B cell (primary cell): Measurements from ENCODE around the gene CCDC80. TPM values are rescaled to one million over a fixed set of nuclear protein-coding genes. Genes with fewer than 3 reads are reported as not detected.

Experiments
- ATAC-seq: fragments of 200-7000 bp; cut with Tn5 transposase; one replicate; pipeline ENCODE4 v1.10.0; 2021; ENCODE audit warnings: low read depth, mild to moderate bottlenecking, moderate number of reproducible peaks, moderate library complexity
- CTCF ChIA-PET: fragments of 350-600 bp; sonication (Branson Sonifier 250); formaldehyde crosslinking; loops from one replicate; lab custom pipeline; 2021; ENCODE audit warnings: antibody characterized with exemption, inconsistent platforms; lab: Charles Lee
- POLR2A ChIA-PET: fragments of 350-600 bp; sonication (Branson Sonifier 250); formaldehyde crosslinking; loops from one replicate; lab custom pipeline; 2021; ENCODE audit warnings: antibody characterized with exemption; lab: Charles Lee
- DNase-seq: peaks from one replicate; pipeline ENCODE4 v3.0.0; 2013
- H2AFZ ChIP-seq: 2 replicates; pipeline ENCODE4 v1.6.1; 2012; ENCODE audit warnings: mild to moderate bottlenecking, low read depth, low read length; ENCODE audit not compliant: insufficient read depth, poor library complexity, severe bottlenecking
- H3K27ac ChIP-seq, 2 donors: 1 replicate in 1 of 2; 2 replicates in 1 of 2; pipeline ENCODE4 v1.5.1; 2012 to 2013; ENCODE audit warnings: low read length in 2 of 2, mild to moderate bottlenecking in 2 of 2, moderate library complexity in 1 of 2
- H3K27me3 ChIP-seq, 4 experiments: fragments of 200-600 bp in 1 of 4; sonication (generic) in 1 of 4; replicated peaks in 1 of 4; 1 replicate in 2 of 4; 2 replicates in 2 of 4; pipeline versions ENCODE4 v1.6.1 to v1.7.0; 2013 to 2016; ENCODE audit warnings: low read length in 3 of 4, mild to moderate bottlenecking in 2 of 4, mixed read lengths in 1 of 4, moderate library complexity in 1 of 4; ENCODE audit not compliant: insufficient read depth in 4 of 4, control insufficient read depth in 3 of 4; ENCODE audit errors: control extremely low read depth in 1 of 4
- H3K36me3 ChIP-seq, 2 experiments: replicated peaks in 1 of 2; 1 replicate in 1 of 2; 2 replicates in 1 of 2; pipeline versions ENCODE4 v1.6.1 to v1.7.1; 2013; ENCODE audit warnings: low read length in 1 of 2; ENCODE audit not compliant: insufficient read depth in 2 of 2, control insufficient read depth in 1 of 2; ENCODE audit errors: control extremely low read depth in 1 of 2, extremely low read depth in 1 of 2
- H3K4me1 ChIP-seq, 2 donors: fragments of 200-600 bp in 1 of 2; sonication (generic) in 1 of 2; 1 replicate in 1 of 2; 2 replicates in 1 of 2; pipeline versions ENCODE4 v1.5.1 to v1.6.1; 2013 to 2017; ENCODE audit warnings: low read length in 2 of 2; ENCODE audit not compliant: control insufficient read depth in 2 of 2, insufficient read depth in 2 of 2
- H3K4me2 ChIP-seq: replicated peaks from 2 replicates; pipeline ENCODE3; 2012; ENCODE audit warnings: mild to moderate bottlenecking, low read depth, low read length; ENCODE audit not compliant: poor library complexity, severe bottlenecking
- H3K4me3 ChIP-seq, 5 experiments: fragments of 200-600 bp in 1 of 5; sonication (generic) in 1 of 5; 1 replicate in 3 of 5; 2 replicates in 2 of 5; pipeline versions ENCODE4 v1.5.1 to v1.7.0; 2011 to 2016; ENCODE audit warnings: low read length in 4 of 5, mild to moderate bottlenecking in 4 of 5, low read depth in 2 of 5, control low read depth in 1 of 5, moderate library complexity in 1 of 5; ENCODE audit not compliant: insufficient read depth in 1 of 5; ENCODE audit errors: control extremely low read depth in 1 of 5, extremely low read depth in 1 of 5
- H3K79me2 ChIP-seq: fragments of 200-600 bp; sonication (generic); one replicate; pipeline ENCODE4 v1.6.0; 2016; ENCODE audit warnings: low read length; ENCODE audit not compliant: control insufficient read depth, insufficient read depth
- H3K9ac ChIP-seq: fragments of 200-600 bp; sonication (generic); 2 replicates; pipeline ENCODE4 v1.6.1; 2017; ENCODE audit warnings: mild to moderate bottlenecking, low read length, moderate library complexity
- H3K9me3 ChIP-seq, 3 donors: one replicate each; pipeline versions ENCODE4 v1.6.1 to v1.7.1; 2013; ENCODE audit warnings: low read length in 2 of 3; ENCODE audit not compliant: control insufficient read depth in 2 of 3, insufficient read depth in 1 of 3; ENCODE audit errors: control extremely low read depth in 1 of 3
- H4K20me1 ChIP-seq: 2 replicates; pipeline ENCODE4 v1.6.0; 2012; ENCODE audit warnings: mild to moderate bottlenecking, low read length; ENCODE audit not compliant: insufficient read depth, control insufficient read depth, poor library complexity, severe bottlenecking
- H3K27ac Mint-ChIP-seq: one replicate; pipeline ENCODE4 v1.8.0; 2021; ENCODE audit warnings: mixed read lengths
- H3K27me3 Mint-ChIP-seq: one replicate; pipeline ENCODE4 v1.8.0; 2021; ENCODE audit warnings: mixed read lengths
- H3K4me1 Mint-ChIP-seq: one replicate; pipeline ENCODE4 v1.8.0; 2021; ENCODE audit warnings: mixed read lengths
- H3K4me3 Mint-ChIP-seq: one replicate; pipeline ENCODE4 v1.8.0; 2021; ENCODE audit warnings: mixed read lengths
- H3K9me3 Mint-ChIP-seq: one replicate; pipeline ENCODE4 v1.8.0; 2022; ENCODE audit warnings: mixed read lengths; ENCODE audit not compliant: insufficient read depth
- CTCF ChIP-seq: fragments of 200-600 bp; IDR thresholded peaks from one replicate; pipeline ENCODE4 v1.8.0; 2022; ENCODE audit warnings: antibody characterized with exemption, mild to moderate bottlenecking
- EZH2 ChIP-seq: IDR thresholded peaks from 2 replicates; pipeline ENCODE4 v1.6.1; 2012; ENCODE audit warnings: borderline replicate concordance, low read depth, mild to moderate bottlenecking, moderate library complexity, low read length; ENCODE audit not compliant: insufficient read depth, poor library complexity, severe bottlenecking
- WGBS: methylation state at CpG from one replicate; pipeline ENCODE4 v1.1.5; 2013; ENCODE audit warnings: missing lambda C conversion rate; ENCODE audit not compliant: insufficient coverage; 5-methylcytosine and 5-hydroxymethylcytosine counted together
- intact Hi-C: fragments of 100-400 bp; cut with micrococcal nuclease; formaldehyde crosslinking; loops from one replicate; pipeline ENCODE4 v1.10.0; 2022
- polyA plus RNA-seq: library from polyadenylated mRNA; depleted of rRNA; stranded (reverse); fragments of >200 nt; gene quantifications from 2 replicates; pipeline ENCODE4 v1.2.3, GENCODE V29; 2012
- total RNA-seq, 2 donors: library from RNA; stranded (reverse); fragments of 120-200 nt in 1 of 2; gene quantifications; 1 replicate in 1 of 2; 2 replicates in 1 of 2; pipeline versions ENCODE4 v1.2.3 to v1.2.4, GENCODE V29; 2013 to 2022

The CCDC80 gene
- total and polyA plus RNA-seq, 2 donors (not counting 1 experiment from before 2014, with no cell fraction given): under 0.01 TPM; not detected in 1

DNA sequence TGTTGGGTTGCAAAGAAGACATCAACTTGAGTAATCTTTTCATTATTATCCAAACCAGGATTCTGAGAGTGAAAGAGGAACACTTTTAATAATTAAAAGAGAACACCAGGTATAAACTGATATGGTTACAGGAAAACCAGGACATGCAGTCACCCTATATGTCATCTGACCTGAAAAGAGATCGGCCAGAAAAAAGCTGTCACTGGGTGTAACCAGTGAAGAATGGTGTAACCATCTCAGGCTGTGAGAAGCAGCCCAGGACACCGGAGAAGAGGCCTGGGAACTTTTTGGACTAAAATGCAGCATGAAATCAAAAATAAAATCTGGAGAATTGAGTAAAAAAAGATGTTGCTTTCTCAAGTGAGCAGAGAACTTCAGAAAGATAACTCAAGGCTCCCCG lies 10.1 kb upstream of the CCDC80 start:
- Histone ChIP-seq H3K4me3 (no peak overlapping the region), H3K9me3 (no peaks in the 10 kb centered on the region), H3K27me3 (no peaks in the 10 kb centered on the region), H4K20me1 (no peaks in the 10 kb centered on the region), H3K4me1 (no peaks in the 10 kb centered on the region), H3K4me2 (no peak overlapping the region), H2AFZ (no peak overlapping the region), H3K9ac (no peak overlapping the region), H3K79me2 (no peaks in the 10 kb centered on the region), H3K27ac (no peak overlapping the region), H3K36me3 (no peaks in the 10 kb centered on the region)
- DNase-seq: no peak
- no peaks in the 10 kb centered on the region for H3K27me3 Mint-ChIP-seq
- H3K4me3 Mint-ChIP-seq: no peak overlapping the region
- CTCF ChIA-PET: interaction anchor here (1.1 to 3.8 kb wide), 3 partner anchors 9 to 637 kb away, joined by 3 to 20 read pairs (median 4); partner anchors contain the start of gene CCDC80
- WGBS: 100% methylated on average over 3 of the region's 3 CpGs
- no peak for ATAC-seq
- TF ChIP-seq EZH2 (no peak), CTCF (no peak)
- POLR2A ChIA-PET: no interaction called here
- H3K27ac Mint-ChIP-seq: no peak overlapping the region
- H3K4me1 Mint-ChIP-seq: peaks cover 3% of the 10 kb centered on the region
- intact Hi-C loops: no loop called here
- no peaks in the 10 kb centered on the region for H3K9me3 Mint-ChIP-seq

GRCh38 chr3:112650482-112650881 lies 9.5 kb upstream of the CCDC80 start:
- no peaks in the 10 kb centered on the region for H3K27me3 ChIP-seq
- no peaks in the 10 kb centered on the region for H3K79me2 ChIP-seq
- no peaks in the 10 kb centered on the region for H3K9me3 ChIP-seq
- H3K36me3 ChIP-seq: no peaks in the 10 kb centered on the region
- no peak overlapping the region for H3K4me2 ChIP-seq
- H3K9ac ChIP-seq: no peak overlapping the region
- H2AFZ ChIP-seq: no peak overlapping the region
- no peaks in the 10 kb centered on the region for H3K4me1 ChIP-seq
- H3K4me3 Mint-ChIP-seq: no peak overlapping the region
- POLR2A ChIA-PET: no interaction called here
- TF ChIP-seq CTCF: no peak
- no peak for TF ChIP-seq EZH2
- CTCF ChIA-PET: interaction anchor here (0.7 to 1.5 kb wide), 2 partner anchors 369 to 387 kb away, joined by 3 read pairs; a partner anchor contains a TSS
- no peak overlapping the region for H3K4me3 ChIP-seq
- DNase-seq: no peak
- intact Hi-C loops: no loop called here
- H3K9me3 Mint-ChIP-seq: no peaks in the 10 kb centered on the region
- no peak overlapping the region for H3K27ac ChIP-seq
- no peaks in the 10 kb centered on the region for H4K20me1 ChIP-seq
- H3K27ac Mint-ChIP-seq: no peak overlapping the region
- 100% methylated on average over 1 of the region's 3 CpGs for WGBS
- no peaks in the 10 kb centered on the region for H3K27me3 Mint-ChIP-seq
- peaks cover 3% of the 10 kb centered on the region for H3K4me1 Mint-ChIP-seq
- ATAC-seq: no peak
